HG03575 (cell line): Measurements from ENCODE around the gene CTBP2.
"Not testable (repeated sequence)": the region's sequence is repeated elsewhere in the genome, so short reads cannot be mapped to it uniquely, and the experiment has no call there.

ENCODE experiments used
- ATAC-seq: cut with Tn5 transposase; IDR thresholded peaks from one replicate; pipeline ENCODE4 v1.9.1; 2021; ENCODE audit not compliant: unreplicated experiment, insufficient number of reproducible peaks, low FRiP score; ENCODE audit errors: extremely low read depth

Gene CTBP2

DNA sequence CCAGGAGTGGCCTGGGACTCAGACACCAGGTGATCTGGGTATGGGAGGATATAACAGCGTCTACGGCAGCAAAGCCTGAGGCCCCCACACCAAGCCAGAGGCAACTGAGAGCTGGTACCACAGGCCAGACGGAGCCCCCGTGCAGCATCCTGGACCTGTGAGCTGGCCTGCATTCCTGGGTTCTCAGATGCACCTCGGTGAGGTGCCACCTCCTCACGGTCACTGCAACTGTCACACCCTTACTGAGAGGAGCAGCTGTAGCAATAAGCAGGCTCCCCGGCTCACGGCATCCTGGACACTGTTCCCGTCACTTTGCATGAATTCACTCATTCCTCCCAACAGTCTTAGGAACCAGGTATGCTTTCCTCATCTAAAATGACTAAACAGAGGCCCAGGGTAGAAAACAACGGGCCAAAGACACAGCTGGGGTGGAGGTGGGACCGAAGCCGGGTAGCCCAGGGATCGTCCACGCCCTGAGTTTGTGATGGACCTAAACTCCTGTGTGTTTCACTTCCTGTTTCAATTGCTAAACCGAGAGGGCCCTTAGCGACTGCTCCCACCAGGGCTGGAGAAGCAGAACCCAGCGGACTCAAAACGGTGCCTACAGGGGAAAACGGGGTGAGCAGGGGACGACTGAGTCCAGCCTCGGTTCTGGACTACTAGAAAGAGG is 98.7 kb downstream of the CTBP2 start:
- no peak for ATAC-seq

DNA sequence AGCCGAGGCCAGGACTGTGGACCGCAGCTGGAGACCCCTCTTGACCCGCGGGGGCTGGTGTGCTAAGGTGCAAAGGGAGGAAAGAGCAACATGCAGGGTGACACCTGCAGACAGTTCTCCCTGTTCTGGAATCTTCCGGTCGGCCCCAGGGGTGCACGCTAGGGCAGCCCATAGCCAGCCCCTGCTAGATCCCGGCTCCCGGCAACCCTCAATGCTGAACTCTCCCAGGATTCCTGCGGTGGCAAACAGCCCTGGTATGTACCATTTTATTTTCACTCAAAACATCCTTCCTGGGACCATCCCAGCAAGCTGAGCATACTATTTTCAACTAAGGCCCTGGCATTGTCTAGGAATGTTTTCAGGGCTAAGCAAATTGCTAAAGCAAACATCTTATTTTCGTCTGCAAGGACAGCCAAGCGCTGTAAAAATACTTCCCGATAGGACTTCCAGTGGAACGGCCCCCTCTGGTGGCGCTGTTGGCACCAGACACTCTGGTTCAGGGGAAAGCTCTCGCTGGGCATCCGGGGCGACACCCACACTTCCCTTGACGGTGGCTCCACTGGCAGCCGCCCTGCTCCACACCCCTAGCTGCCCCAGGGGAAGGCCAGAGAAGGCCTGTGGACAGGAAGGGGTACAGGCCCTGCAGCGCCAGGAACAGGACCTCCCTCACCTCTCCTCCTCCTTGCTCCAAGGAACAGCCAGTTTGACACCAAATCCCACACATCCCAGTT is 99.4 kb downstream of the CTBP2 start:
- no peak for ATAC-seq

DNA sequence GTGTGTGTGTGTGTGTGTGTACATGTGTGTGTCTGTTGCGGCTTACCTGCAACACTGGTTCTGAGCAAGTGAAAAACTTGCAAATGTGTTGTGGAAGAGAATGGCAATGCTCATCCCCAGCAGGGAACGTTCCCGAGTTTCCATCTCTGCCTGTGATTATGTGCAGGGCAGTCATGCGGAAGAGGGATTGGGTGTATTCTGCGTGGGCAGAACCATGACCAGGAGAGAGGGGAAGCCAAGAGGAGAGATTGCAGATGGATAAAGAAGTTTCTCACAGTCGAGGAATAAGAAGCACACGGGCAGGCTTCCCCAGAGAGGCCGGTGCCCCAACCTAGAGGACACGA is 99.9 kb downstream of the CTBP2 start:
- no peak for ATAC-seq

DNA sequence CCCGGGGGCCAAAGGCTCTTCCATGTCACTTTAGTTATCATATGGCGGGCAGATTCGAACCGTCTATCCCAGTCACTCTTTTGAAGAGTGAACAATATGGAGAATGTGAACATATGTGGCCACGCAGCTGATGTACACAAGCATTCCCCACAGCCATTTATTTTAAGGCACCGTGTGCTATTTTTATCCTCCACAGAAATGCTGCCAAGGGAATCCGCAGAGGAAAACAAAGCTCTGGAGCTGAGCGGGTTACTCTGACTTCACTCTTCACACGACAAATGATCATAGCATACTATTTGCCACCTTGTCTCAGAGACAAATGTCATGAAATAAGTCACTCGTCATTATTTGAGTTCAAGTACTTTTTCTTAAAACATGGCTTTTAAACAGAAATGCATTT is 100.3 kb downstream of the CTBP2 start:
- ATAC-seq = no peak

DNA sequence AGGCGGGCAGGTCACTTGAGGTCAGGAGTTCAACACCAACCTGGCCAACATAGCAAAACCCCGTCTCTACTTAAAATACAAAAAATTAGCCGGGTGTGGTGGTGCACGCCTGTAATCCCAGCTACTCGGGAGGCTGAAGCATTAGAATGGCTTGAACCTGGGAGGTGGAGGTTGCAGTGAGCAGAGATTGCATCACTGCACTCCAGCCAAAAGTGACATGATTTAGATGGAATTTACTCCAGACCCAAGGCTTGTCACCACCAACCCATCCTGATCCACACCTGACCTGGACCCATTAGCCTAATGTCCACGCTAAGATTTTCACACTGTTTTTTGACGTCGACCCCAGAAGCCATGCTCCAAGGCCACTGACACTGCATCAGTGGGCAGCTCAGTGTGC is 101.0 kb downstream of the CTBP2 start:
- not testable (repeated sequence) for ATAC-seq

DNA sequence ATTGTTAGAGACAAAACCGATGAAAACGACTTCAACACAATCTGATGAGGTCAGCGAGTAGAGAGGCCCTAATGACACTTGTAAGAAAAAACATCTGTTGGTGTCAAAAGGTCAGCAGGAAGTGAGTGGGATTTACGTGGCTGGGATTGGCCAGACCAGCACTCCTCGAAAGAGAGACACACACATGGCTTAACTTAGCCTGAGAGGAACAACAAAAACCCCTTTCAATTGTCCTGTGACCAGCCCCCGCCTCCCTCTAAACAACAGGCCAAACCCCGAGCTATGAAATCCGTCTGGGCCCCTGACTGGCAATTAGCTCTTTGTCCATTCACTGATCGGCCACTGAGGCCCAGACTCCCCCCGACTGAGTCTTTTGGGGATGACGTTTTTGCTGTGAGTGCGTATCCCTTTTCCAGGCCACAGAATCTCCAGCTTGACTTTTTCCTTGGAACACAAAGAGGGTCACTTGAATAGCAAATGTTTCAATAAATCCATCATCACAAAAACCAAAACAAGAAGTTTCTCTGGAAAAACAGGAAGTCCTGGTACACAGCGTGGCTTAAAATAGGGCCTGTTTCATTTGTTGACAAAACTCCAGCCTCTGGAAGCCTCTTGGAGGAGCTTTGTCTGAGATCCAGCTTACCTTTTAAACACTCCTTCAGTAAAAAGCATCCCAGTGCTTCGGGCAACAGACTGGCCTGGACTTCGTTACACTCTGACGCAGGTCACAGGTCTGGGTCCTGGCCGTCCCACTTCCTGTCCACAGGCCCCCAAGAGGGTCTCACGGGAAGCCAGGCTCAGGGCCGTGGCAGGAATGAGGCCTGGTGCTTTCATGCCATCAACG is 103.0 kb downstream of the CTBP2 start:
- ATAC-seq = no peak

DNA sequence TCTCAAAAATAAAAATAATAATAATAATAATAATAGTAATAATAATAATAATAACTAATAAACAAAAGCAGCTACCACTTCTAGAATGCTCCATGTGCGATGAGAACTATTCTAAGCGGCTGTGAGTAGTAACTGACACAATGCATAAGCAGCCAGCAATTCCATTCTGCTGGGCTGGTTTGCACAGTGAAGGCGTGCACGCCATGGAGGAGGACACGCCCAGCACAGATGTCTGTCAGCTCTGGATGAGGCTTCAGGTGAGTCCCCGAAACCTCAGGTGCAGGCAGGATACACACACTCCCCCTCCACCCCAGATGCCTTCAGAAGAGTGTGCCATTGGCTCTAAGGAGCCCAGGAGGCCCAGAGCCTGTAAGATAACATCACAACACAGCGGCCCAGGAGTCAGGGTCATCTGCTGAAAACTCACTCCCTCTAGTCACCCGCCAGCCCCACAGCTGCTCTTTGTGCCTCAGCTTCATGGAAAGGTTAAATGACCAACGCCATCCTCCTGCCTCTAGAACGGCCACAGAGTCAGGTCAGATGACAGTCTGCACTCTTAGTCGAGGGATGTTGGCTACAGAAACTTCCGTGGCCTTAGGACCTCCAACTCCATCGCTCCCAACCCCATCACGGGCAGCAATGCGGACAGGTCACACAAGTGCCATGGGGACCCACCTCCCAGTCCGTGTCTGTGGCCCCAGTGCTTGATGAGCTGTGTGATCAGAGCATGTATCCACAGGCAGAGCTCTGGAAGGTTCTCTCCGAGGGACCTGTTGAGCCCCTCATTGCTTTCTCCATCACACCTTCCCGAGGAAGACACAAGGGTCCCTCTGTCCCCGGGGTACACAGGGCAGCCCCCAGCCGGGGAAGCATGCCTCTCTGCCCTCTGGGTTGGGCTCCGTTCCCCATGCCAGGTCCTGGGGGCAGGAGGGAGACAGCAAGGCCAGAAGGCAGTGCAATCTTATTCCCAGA is 103.9 kb downstream of the CTBP2 start:
- ATAC-seq = no peak

DNA sequence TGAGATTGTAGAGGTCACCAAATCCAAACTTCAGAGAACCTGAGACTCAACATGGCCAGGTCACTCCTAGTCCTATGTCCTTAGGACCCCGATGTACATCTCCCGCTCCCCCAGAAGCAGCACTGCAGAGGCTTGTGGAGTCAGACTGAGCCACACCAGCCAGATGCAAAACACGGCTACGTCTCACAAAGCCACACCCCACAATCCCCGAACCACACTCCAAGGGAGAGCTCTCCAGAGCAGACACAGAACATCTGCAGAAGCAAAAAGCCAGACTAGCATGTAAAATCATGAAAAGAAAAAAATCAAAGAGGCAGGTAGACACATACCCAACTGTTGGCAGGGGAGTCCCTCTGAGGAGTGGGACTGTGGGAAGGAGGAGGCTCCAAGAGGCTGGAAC is 104.9 kb downstream of the CTBP2 start:
- no peak for ATAC-seq

DNA sequence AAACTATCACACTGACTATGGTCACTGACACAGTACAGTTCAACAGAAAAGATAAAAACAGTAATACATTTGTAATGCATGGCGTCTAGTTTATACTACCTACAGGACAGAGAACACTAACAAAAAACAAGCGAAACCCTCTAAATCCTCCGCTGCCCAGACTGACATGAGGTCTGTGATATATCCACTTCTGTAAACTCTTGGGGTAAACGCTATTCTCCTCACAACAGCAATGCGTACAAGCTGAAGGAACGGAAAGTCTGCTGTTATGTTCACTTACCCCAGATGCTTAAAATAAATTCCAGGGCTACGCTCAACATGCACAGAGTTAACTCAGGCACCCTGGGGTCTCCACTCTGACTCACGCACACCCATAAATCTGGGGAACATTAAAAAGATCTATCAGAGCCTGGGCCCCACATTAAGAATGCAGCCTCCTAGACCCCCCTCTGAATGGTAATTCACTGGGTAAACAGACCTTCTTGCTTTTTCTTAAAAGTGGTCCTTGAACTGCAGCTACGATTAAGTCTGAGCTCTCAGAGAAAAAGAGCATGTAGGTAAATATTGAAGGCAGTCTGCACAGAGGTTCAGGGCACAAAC is 105.6 kb downstream of the CTBP2 start:
- no peak for ATAC-seq

DNA sequence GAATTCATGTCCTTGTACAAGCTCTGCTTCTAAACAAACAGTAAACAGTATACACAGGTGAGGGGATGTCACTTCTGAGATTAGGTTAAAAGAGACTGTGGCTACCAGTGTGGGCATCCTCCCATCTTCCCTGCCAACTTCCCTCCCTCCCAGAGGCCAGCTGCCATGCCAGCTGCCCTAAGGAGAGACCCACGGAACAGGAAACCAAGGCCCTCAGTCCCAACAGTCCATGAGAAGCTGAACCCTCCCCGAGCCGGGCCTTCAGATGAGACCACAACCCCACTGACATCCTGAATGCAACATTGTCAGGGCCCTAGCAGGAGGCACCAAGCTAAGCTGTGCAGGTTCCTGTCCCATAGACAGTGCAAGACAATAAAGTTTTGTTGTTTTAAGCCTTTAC is 106.1 kb downstream of the CTBP2 start:
- no peak for ATAC-seq

DNA sequence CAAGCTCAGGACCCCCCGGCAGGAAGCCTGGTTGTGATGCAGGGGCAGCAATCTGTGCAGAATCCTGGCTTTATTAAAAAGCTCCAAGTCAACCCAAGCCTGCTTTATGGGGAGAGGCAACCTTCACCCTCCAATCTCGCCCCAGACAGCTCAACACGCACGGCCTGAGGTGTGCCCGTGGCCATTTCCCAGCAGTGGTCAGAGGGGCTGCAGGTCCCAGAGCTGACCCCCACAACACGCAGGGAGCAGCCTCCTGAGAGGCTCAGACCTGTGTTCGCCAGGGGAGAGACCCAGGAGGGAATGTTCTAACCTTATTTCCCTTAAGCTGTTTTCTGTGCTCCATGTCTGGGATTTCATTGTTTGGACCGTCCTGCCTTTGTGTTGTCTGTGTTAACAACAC is 108.2 kb downstream of the CTBP2 start:
- no peak for ATAC-seq

DNA sequence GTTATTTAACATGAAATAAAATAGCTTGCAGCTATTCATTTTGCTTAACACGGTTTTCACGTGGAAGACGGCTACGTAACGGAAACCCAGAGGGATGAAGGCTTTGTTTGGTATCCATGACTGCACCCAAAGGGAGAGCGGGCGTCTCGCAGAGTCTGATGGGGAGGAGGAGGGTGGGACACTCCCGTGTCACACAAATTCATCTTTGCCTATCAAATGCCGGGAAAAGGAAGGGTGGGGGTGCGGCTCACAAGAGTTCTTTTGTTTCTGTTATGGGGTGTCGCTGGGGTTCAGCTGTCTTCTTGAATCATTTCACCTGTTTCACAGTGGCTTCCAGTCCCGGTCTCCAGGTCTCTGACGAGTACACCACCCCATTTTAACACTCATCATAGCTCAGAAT is 110.0 kb downstream of the CTBP2 start:
- no peak for ATAC-seq

DNA sequence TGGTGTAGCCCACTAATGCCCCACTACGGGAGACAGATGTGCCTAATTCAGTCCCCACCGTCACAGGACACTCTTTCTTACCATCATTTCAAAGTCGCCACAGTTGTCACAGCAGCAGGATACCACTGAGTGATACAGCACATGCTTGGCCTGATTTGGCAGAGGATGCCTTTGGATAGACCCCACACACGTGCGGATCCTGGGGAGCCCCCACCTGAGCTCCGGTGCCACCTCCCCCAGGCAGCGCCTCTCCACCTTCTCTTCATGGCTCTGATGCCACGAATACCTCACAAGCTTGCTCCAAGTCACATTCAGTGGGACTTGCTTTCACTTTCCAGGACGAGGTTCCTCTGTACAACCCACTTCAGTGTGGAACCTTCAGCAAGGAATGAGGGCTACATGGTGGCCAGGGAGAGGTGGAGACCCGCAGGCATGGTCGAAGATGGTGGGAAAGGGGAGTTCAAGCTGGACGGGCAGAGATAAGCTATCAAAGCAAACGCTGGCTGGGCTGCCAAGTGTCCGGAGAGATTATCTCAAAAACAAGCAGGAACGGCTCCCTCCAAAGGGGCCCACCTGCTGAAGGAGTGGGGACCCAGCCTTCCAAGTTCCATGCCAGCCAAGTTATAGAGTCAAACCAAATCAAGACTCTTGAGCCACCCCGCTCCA is 111.0 kb downstream of the CTBP2 start:
- ATAC-seq = no peak

DNA sequence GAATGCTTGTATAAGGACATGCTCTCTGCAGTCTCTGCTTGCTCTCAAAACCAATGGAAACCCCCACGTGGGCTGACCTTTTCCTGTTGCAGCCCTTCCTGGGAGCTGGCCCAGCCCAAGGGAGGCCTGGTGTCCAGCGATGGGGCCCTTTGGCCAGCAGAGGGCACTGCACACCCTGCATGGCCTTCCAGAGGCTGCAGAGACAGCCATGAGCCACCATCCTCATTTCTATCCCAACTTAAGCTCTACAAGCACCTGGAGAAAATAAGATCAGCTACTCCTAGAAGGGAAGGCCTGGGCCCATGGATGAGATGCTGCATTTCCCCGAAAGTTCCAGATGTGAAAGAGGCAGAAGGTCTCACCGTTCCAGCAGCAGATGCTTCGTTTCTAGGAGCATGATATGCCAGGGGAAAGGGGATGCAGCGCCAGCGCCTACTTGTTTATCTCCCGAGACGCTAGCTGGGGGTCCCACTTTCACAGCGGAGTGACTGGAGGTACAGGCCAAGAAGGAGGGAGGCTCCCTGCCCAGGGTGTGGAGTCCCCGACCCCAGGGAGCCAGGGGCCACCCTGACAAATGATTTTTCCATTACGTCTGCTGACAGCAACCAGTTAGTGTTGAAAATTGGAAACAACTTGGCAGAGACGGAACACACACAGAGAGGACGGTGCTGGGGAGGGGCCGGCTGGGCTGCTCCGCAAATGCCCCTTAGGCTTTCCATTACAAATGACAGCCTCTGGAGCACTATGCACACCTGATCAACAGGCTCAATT is 112.1 kb downstream of the CTBP2 start:
- no peak for ATAC-seq

DNA sequence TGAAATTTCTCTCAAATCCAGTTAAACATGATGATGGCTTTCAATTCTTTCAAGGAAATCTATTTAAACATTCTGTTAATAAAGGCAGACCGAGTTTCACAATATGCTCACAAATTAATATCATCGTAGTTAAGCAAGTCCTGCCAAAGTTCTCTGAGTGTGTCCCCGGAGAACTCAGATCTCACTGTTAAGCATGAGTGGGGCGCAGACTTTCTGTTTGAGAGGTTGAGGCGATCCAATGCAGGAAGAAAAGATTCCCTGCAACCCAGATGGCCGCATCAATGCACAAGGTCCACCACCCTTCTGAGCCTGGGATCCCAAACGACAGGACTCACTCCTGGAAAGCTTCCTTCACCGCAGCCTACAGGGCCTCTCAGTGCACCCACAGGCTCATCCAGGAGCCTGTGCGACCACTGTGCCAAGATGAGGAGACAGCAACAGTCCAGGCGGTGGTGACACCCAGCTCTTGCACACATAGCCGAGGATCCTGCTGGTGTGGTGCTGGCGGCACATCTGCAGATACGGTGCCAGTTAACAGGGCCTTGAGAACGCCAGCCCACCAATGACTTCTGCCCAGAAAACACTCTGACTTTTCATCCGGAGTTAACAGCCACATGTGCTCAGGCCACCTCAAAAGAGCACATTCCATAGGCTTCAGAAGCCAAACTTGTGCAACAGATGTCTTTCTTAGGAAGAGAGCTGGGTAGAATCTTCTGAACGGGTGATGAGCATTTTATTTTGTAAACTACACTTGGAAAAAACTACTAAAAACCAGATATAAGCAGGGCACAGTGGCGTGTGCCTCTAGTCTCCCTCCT is 116.3 kb downstream of the CTBP2 start:
- ATAC-seq = no peak

DNA sequence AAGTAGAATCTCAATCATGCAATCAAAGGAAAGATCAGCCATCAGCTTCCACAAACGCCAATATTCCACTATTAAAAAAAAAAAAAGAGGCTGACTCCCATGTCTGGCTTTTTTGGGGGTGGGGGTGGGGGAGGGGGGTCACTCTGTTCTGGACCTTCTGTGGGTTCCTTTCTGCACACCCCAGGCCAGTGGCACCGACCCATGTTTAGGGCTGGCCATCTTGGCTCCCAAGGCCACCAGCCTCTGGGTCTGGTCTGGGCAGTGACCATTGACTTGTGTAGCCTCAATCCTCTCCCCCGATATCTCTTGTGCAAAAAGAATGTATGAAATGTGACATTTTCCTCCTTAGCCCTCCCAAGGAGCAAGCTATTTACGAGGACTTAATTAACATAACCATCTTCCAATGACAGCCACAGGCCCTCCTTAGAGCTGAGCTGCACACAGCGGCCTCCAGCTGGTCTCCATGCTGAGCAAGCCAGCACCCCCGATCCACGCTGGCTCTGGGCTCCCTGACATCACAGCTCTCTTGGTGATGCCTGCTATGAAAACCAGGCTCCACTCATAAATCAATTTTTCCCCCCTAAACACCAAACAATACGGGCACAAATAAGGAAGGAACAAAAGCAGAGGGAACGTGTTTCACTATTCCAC is 118.4 kb downstream of the CTBP2 start:
- no peak for ATAC-seq
